ENCODE results near the gene DDX41.

DDX41 gene

GRCh38 chr5:177514541-177514940 is 2.2 kb downstream of the DDX41 start:
- DNase-seq: no peak

GRCh38 chr5:177513500-177513899 is 3.3 kb downstream of the DDX41 start:
- no peak for DNase-seq

- no peak for DNase-seq
Observed at GRCh38 chr5:177512736-177513380, 3.9 kb downstream of the DDX41 start.

- DNase-seq: no peak
Observed at GRCh38 chr5:177511796-177512675, 4.7 kb downstream of the DDX41 start.

DNA sequence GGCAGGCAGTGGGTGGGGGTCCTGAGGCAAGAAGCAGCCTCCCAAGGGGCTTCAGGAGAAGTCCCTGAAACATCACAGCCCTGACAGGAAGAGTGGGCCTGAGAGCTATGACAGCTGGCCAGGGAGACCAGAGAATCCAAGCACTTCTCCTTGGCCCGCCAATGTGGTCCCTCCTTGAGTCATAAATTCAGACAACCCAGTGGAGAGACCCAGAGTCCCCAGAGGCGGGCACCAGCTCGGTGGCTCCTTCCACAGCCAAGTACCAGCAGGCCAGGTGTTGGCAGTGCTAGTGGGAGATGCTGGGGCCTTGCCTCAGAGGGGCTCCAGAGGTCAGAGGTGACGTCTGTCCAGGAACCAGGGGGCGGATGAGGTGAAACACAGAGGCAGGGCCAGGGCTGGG is 5.6 kb downstream of the DDX41 start:
- DNase-seq: no peak

DNA sequence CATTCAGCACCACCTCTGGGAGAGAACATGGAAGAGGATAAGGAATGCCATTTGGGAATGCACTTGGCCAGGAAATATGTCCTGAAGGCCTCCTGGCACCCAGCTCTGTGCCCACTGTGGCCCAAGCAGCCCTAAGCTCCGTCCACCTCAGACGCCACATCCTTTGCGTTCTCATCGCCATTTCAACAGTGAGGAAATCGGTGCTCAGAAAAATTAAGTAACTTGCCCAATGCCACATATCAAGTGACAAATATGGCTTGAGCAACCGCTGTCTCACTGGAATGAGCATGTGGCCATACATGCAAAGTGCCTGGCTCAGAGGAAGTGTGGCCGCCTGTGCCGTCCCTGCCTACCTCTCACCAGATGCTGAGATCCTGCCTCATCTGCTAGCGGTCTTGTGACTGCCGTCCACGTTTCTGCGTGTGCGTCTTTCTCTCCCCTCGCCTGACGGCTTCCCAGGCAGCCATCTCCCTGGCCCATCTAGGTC is 6.2 kb downstream of the DDX41 start:
- no peak for DNase-seq

DNA sequence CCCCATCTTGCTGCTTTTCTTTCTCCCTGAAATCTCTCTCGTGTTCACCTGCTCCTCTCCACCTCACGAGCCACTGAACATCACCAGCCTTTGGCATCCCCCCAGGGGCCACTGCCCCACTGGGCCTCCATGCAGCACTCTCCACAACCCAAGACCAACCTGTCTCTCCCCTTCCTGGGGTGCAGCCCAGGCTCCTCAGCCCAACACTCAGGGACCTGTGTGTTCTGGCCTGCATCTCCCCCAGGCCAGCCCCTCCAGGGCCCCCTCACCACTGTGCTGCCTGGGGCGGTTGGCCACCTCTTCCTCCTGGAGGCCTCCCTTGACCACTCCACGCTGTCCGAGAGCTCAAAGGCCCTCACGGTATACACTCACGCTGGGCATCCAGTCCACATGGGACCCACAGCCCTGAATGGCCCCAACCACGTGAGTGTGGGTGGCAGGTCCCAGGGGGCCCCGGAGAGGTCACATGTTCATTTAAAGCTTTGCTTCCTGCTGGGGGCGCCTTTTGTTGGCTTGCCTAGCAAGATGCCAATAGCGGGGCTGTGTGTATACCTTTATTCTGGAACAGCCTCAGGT is 6.7 kb downstream of the DDX41 start:
- DNase-seq: no peak

- DNase-seq: peak in 5 of 56 donors; percentile 9 to 52 (median 41)
Observed at GRCh38 chr5:177509381-177509951, 7.3 kb downstream of the DDX41 start, which contains the start of gene DOK3. Gene DOK3, minus strand, starts transcription at chr5:177509826. Its CDS starts 286 bp downstream, at chr5:177509540.

DNA sequence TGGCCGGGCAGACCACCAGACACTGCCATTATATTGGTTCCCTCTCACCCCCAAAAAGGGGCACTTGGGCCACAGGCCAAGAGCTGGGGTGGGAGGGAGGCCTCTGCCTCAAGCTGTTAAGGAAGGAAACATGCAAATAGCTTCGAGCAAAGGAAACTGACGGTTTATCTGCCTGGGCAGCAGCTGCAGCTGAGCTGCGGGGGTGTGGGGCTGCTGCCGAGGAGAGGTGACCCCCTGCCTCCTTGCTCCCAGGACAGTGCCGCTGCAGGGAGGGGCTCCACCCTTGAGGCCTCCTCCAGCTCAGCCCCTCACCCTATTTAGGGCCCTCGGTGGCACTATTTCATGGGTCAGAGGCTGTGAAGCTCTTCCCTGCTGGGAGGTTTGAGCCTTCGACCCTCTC is 7.9 kb downstream of the DDX41 start:
- DNase-seq: no peak

DNA sequence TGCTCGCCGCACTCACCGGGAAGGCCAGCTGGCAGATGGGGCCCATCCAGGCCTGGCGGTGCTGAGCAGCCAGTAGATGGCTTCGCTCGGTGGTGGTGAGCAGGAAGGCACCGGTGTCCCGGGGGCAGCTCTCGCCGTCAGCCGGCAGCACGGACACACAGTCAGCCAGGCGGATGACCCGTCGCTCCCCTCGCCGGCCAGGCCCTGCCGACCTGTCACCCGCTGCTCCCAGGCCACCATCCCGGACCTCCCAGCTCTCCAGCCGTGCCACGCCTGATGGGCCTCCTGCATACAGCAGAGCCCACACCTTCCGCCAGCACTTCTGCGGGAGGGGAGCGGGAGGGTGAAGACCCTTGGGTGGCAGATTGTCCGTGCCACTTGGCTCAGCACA is 8.5 kb downstream of the DDX41 start:
- no peak for DNase-seq

DNA sequence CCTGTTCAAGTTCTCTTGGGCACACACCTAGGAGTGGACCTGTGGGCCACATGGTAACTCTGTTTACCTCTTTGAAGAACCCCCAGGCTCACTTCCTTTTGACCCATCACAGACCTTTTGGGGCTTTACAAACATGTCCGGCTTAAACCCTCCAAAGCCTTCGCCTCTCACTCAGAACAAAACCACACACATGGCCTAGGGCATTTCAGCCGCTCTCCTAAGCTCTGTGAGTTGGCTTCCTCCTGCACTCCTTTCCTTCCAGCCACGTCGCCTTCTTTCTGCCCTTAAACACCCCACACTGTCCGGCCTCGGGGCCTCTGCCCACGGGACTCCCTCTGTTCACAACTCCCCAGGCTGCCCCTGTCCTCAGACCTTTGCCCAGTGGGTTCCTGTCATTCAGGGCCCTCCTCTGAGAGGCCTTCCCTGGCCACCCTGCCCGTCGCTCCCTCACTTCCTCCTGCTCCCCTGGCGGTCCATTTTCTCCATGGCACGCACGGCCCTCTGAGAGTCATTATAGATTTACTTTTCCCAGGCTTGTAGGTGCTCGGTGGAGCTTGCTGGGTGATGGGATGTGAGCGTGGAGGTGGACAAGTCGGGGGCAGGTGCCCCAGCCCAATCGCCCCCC is 9.1 kb downstream of the DDX41 start:
- DNase-seq: no peak

DNA sequence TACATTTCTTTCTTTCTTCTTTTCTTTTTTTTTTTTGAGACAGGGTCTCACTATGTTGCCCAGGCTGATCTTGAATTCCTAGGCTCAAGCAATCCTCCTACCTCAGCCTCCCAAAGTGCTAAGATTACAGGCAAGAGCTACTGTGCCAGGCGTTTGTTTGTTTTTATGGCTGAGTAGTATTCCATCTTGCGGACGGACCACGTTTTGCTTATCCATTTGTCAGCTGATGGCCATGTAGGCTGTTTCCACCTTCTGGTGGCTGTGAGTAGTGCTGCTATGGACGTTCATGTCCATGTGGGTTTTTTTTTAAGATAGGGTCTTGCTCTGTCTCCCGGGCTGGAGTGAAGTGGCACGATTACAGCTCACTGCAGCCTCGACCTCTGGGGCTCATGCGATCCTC is 9.6 kb downstream of the DDX41 start:
- DNase-seq: no peak

DNA sequence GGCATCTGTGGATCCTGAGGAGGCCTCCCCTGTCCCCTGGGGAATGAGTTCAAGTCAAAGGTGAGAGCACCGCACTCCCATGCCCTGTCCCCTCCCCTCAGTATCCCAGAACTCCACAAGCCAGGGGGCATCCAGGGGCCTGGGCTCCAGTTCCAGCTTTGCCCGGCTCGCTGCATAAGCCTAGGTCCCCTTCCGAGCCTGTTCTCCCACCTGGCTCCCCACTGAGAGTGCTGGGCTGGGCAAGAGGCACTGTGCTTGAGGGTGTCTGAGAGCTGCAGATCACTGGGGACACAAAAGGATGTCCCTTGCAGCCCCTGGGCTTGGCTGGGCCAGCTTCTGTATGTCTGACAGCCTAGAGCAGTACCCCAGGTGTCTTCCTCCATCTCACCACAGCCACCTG is 11.7 kb downstream of the DDX41 start:
- DNase-seq: no peak

- DNase-seq: no peak
Observed at GRCh38 chr5:177504086-177505056, 12.4 kb downstream of the DDX41 start.

DNA sequence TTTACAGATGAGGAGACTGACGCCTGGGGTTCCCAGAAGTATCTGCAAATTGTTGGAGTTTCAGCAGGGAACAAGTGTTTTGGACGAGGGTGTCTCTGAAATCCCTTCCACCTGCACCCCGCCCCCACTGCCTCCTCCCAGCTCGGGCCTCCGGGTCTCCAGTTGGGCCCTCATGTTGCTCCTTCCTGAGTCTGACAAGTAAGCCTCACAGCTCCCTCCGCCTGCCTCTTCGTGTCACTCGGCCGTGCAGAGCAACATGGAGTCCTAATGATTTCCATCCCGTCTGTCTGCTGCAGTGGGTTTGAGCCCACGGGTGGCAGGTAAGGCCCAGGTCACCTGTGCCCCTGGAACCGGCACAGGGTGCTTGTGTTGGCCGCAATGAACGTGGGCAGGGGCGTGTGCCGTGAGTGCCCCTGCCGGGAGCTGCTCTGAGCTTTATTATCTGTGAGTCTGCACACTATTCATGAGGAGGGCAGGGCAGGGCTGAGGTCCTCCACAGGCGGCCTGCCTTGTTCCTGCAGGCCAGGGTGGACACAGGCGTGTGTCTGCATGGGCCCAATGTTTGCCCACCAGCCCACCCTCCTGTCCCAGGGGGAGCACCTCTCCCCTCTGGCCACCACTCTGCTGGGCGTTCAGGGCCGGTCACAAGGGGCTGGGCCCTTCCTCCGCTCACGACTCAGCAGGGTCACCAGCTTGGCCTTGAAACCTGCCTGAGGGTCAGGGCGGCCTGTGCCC is 13.2 kb downstream of the DDX41 start:
- DNase-seq: no peak

GRCh38 chr5:177502886-177503285 is 13.9 kb downstream of the DDX41 start:
- no peak for DNase-seq

DNA sequence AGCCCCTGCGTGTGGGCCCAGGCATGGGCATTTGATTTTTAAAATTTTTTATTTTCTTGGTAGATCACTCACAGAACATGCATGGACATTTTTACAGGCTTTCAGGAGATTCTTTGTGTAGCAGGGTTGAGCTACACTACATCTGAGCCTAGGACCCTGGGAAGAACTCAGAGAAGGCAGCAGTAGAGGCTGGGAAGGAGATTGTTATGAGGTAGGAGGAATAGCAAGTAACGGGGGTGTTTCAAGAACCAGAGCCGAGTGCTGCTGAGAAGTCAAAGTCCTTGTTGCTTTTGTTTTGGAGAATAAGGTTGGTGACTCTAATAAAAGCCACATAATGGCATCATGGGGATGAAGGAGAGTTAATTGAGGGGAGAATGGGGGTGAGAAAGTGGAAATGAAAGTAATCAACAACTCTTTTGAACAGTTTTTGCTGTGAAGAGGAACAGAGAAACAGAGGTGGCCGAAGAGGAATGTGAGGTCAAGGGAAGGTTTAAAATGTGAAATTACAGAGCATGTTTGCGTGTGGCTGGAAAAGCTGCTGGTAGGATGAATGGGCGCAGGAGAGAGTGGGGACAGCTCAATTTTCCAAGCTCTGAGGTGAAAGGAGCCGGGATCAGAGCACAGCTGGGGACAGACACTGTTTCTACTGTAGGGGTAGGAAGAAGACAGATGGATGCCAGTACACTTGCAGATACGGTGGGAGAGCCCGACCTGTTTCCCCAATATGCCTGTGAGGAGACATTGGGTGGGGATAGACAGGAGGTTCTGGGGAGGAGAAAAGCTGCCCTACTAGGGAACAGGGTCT is 14.7 kb downstream of the DDX41 start:
- peak in 3 of 56 donors; percentile 5 to 23 (median 17) for DNase-seq
